ENCODE data around the gene PERM1.

PERM1 gene

GRCh38 chr1:934991-935750, 46.7 kb downstream of the PERM1 start:
- no peak for DNase-seq (ENCODE audit: low read depth)

- DNase-seq (ENCODE audit: low read depth), result no peak
These were observed 48.3 kb downstream of the PERM1 start for GRCh38 chr1:933603-933940.

- no peak for DNase-seq (ENCODE audit: low read depth)
These were observed 48.9 kb downstream of the PERM1 start for GRCh38 chr1:932776-933602.

- DNase-seq (ENCODE audit: low read depth), result no peak
These were observed 49.8 kb downstream of the PERM1 start for GRCh38 chr1:932173-932510.

GRCh38 chr1:931380-932172, 50.3 kb downstream of the PERM1 start:
- DNase-seq (ENCODE audit: low read depth), result no peak

- DNase-seq (ENCODE audit: low read depth), result no peak
These were observed 51.2 kb downstream of the PERM1 start for GRCh38 chr1:930633-931138.

GRCh38 chr1:929712-930632, 51.9 kb downstream of the PERM1 start:
- no peak for DNase-seq (ENCODE audit: low read depth)

GRCh38 chr1:928825-929661, 52.9 kb downstream of the PERM1 start:
- no peak for DNase-seq (ENCODE audit: low read depth)

- DNase-seq (ENCODE audit: low read depth), result no peak
These were observed 54.1 kb downstream of the PERM1 start for GRCh38 chr1:927748-928147.

GRCh38 chr1:927234-927633, 54.7 kb downstream of the PERM1 start:
- no peak for DNase-seq (ENCODE audit: low read depth)

- no peak for DNase-seq (ENCODE audit: low read depth)
These were observed 56.1 kb downstream of the PERM1 start for GRCh38 chr1:925561-926421.

Measured in amniotic epithelial cell (primary cell).